Neural cell (in vitro differentiated cells): ENCODE measurements around the gene LCLAT1.

Source experiments
- EP300 ChIP-seq: fragments of 450-650 bp; conservative IDR thresholded peaks from 2 replicates; pipeline ENCODE4 v1.6.1; 2014; ENCODE audit warnings: antibody characterized with exemption, mild to moderate bottlenecking, moderate library complexity; ENCODE audit not compliant: poor library complexity, severe bottlenecking
- EZH2 ChIP-seq: fragments of 200-600, 300-800 bp; shearing (Covaris generic), sonication (generic); IDR thresholded peaks from 2 replicates; pipeline ENCODE4 v1.6.1; 2014; ENCODE audit warnings: antibody characterized with exemption, low read length, borderline replicate concordance, mild to moderate bottlenecking; ENCODE audit not compliant: insufficient read depth, poor library complexity, severe bottlenecking
- MXI1 ChIP-seq: fragments of 450-650 bp; conservative IDR thresholded peaks from 2 replicates; pipeline ENCODE4 v1.6.1; 2014; ENCODE audit warnings: antibody characterized with exemption, mild to moderate bottlenecking; ENCODE audit not compliant: poor library complexity, severe bottlenecking
- POLR2AphosphoS5 ChIP-seq: IDR thresholded peaks from 2 replicates; pipeline ENCODE4 v1.6.1; 2012
- RAD21 ChIP-seq: fragments of 450-650 bp; conservative IDR thresholded peaks from 2 replicates; pipeline ENCODE4 v1.6.1; 2014; ENCODE audit warnings: antibody characterized with exemption, mild to moderate bottlenecking, moderate library complexity
- SMC3 ChIP-seq: fragments of 450-650 bp; conservative IDR thresholded peaks from 2 replicates; pipeline ENCODE4 v1.6.1; 2014; ENCODE audit warnings: antibody characterized with exemption, mild to moderate bottlenecking, moderate library complexity; ENCODE audit not compliant: poor library complexity
- TAF1 ChIP-seq: IDR thresholded peaks from 2 replicates; pipeline ENCODE4 v1.6.1; 2012; ENCODE audit warnings: low read depth
- TF ChIP-seq, protein P1 (sequence below): IDR thresholded peaks from 2 replicates; pipeline ENCODE4 v1.6.1; 2012; ENCODE audit warnings: borderline replicate concordance
- TF ChIP-seq, protein P2 (sequence below): fragments of 450-650 bp; IDR thresholded peaks from 2 replicates; pipeline ENCODE4 v1.5.1; 2014; ENCODE audit warnings: antibody characterized with exemption, mild to moderate bottlenecking, moderate library complexity; ENCODE audit not compliant: poor library complexity, severe bottlenecking

DNA sequence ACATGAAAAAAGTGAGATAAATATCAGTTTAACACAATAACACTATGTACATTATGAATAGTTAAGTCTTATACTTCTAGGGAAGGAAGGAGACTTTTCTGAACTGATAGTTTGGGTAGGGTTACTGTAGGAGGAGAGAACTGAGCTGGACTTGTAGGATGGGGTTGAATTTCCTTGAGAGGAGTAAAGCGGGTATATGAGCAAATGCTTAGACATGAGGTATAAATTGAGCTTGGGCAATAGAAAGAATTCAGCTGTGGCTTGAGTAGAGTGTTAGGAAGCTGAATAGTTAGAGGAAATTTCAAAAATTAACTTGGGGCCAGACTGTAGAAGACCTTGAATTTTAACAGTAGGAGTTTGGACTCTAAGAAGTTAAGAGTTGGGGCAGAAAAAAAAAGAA, 45.1 kb downstream of the LCLAT1 start:
- TF ChIP-seq, protein P1, sequence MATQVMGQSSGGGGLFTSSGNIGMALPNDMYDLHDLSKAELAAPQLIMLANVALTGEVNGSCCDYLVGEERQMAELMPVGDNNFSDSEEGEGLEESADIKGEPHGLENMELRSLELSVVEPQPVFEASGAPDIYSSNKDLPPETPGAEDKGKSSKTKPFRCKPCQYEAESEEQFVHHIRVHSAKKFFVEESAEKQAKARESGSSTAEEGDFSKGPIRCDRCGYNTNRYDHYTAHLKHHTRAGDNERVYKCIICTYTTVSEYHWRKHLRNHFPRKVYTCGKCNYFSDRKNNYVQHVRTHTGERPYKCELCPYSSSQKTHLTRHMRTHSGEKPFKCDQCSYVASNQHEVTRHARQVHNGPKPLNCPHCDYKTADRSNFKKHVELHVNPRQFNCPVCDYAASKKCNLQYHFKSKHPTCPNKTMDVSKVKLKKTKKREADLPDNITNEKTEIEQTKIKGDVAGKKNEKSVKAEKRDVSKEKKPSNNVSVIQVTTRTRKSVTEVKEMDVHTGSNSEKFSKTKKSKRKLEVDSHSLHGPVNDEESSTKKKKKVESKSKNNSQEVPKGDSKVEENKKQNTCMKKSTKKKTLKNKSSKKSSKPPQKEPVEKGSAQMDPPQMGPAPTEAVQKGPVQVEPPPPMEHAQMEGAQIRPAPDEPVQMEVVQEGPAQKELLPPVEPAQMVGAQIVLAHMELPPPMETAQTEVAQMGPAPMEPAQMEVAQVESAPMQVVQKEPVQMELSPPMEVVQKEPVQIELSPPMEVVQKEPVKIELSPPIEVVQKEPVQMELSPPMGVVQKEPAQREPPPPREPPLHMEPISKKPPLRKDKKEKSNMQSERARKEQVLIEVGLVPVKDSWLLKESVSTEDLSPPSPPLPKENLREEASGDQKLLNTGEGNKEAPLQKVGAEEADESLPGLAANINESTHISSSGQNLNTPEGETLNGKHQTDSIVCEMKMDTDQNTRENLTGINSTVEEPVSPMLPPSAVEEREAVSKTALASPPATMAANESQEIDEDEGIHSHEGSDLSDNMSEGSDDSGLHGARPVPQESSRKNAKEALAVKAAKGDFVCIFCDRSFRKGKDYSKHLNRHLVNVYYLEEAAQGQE, result no peak
- TF ChIP-seq, protein P2, sequence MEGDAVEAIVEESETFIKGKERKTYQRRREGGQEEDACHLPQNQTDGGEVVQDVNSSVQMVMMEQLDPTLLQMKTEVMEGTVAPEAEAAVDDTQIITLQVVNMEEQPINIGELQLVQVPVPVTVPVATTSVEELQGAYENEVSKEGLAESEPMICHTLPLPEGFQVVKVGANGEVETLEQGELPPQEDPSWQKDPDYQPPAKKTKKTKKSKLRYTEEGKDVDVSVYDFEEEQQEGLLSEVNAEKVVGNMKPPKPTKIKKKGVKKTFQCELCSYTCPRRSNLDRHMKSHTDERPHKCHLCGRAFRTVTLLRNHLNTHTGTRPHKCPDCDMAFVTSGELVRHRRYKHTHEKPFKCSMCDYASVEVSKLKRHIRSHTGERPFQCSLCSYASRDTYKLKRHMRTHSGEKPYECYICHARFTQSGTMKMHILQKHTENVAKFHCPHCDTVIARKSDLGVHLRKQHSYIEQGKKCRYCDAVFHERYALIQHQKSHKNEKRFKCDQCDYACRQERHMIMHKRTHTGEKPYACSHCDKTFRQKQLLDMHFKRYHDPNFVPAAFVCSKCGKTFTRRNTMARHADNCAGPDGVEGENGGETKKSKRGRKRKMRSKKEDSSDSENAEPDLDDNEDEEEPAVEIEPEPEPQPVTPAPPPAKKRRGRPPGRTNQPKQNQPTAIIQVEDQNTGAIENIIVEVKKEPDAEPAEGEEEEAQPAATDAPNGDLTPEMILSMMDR, result no peak
- TF ChIP-seq TAF1 (no peak), POLR2AphosphoS5 (no peak), EZH2 (no peak), EP300 (no peak), MXI1 (no peak), SMC3 (no peak), RAD21 (no peak)
